OCI-LY7 (cell line): ENCODE results near the gene IPO7. TPM values are rescaled to one million over a fixed set of nuclear protein-coding genes. Genes with fewer than 3 reads are reported as not detected.

ENCODE experiments used
- Bru-seq: library from RNA; stranded (reverse); fragments of 400-500 nt; gene quantifications from one replicate; lab custom pipeline; 2021; lab: Mats Ljungman, UMichigan
- BruChase-seq, 2 experiments: library from RNA; stranded (reverse); fragments of 400-500 nt; gene quantifications; one replicate each; lab custom pipeline; 2021; lab: Mats Ljungman, UMichigan
- BruUV-seq: library from RNA; stranded (reverse); fragments of 400-500 nt; replicated peaks from 2 replicates; lab custom pipeline; 2021; lab: Mats Ljungman, UMichigan
- CTCF ChIA-PET: fragments of 300-600 bp; sonication (Branson Sonifier 250); formaldehyde crosslinking; loops from one replicate; lab custom pipeline; 2022; ENCODE audit warnings: antibody characterized with exemption; ENCODE audit not compliant: unreplicated experiment; lab: Charles Lee
- POLR2A ChIA-PET: fragments of 300-600 bp; sonication (Branson Sonifier 250); formaldehyde crosslinking; loops from one replicate; lab custom pipeline; 2022; ENCODE audit warnings: antibody characterized with exemption; lab: Charles Lee
- DNase-seq: peaks from one replicate; pipeline ENCODE4 v3.0.0-alpha.2; 2015; ENCODE audit warnings: low spot score
- H2AFZ ChIP-seq: fragments of 200-600 bp; sonication (generic), shearing (Covaris generic); 2 replicates; pipeline ENCODE4 v1.6.1; 2014; ENCODE audit warnings: mild to moderate bottlenecking, antibody characterized with exemption, low read length, moderate library complexity
- H3K27ac ChIP-seq: fragments of 200-600 bp; sonication (generic); 2 replicates; pipeline ENCODE4 v1.5.1; 2014; ENCODE audit warnings: mixed run types, low read depth, mild to moderate bottlenecking, moderate library complexity, low read length, inconsistent platforms; ENCODE audit not compliant: poor library complexity, severe bottlenecking
- H3K36me3 ChIP-seq: fragments of 200-600 bp; sonication (generic); 2 replicates; pipeline ENCODE4 v1.6.1; 2014; ENCODE audit warnings: mild to moderate bottlenecking, antibody characterized with exemption, low read length, moderate library complexity, mixed read lengths; ENCODE audit not compliant: insufficient read depth
- H3K4me1 ChIP-seq: fragments of 200-600 bp; sonication (generic); 2 replicates; pipeline ENCODE4 v1.5.1; 2014; ENCODE audit warnings: mild to moderate bottlenecking, low read length; ENCODE audit not compliant: insufficient read depth, poor library complexity, severe bottlenecking
- H3K4me2 ChIP-seq: fragments of 200-600 bp; sonication (generic); 2 replicates; pipeline ENCODE4 v1.6.1; 2014; ENCODE audit warnings: mild to moderate bottlenecking, low read length
- H3K4me3 ChIP-seq: fragments of 200-600 bp; sonication (generic); 2 replicates; pipeline ENCODE4 v1.5.1; 2014; ENCODE audit warnings: mild to moderate bottlenecking, low read depth, low read length; ENCODE audit not compliant: poor library complexity, severe bottlenecking
- H3K79me2 ChIP-seq: fragments of 200-600 bp; sonication (generic); 2 replicates; pipeline ENCODE4 v1.6.1; 2016; ENCODE audit warnings: low read depth, mild to moderate bottlenecking, low read length, moderate library complexity, mixed read lengths; ENCODE audit not compliant: insufficient read depth
- H3K9me2 ChIP-seq: fragments of 200-600 bp; sonication (generic); 2 replicates; pipeline ENCODE4 v1.6.1; 2016; ENCODE audit warnings: mild to moderate bottlenecking, low read length, mixed read lengths; ENCODE audit not compliant: insufficient read depth
- H3K9me3 ChIP-seq: fragments of 200-600 bp; sonication (generic); 2 replicates; pipeline ENCODE4 v1.6.1; 2014; ENCODE audit warnings: mild to moderate bottlenecking, mixed run types, low read length, mixed read lengths
- H4K20me1 ChIP-seq: fragments of 200-600 bp; sonication (generic); 2 replicates; pipeline ENCODE4 v1.6.1; 2014; ENCODE audit warnings: mild to moderate bottlenecking, antibody characterized with exemption, low read length, moderate library complexity, mixed read lengths; ENCODE audit not compliant: insufficient read depth
- CTCF ChIP-seq: fragments of 200-600 bp; sonication (generic); conservative IDR thresholded peaks from 2 replicates; pipeline ENCODE4 v1.5.1; 2014; ENCODE audit warnings: mild to moderate bottlenecking, antibody characterized with exemption, low read length, moderate library complexity, mixed read lengths
- EZH2phosphoT487 ChIP-seq: fragments of 200-600 bp; sonication (generic); IDR thresholded peaks from 2 replicates; pipeline ENCODE4 v1.6.1; 2018; ENCODE audit warnings: low read depth, borderline replicate concordance, mild to moderate bottlenecking, mixed run types, antibody characterized with exemption, low read length, moderate library complexity, mixed read lengths
- intact Hi-C: fragments of 100-400 bp; cut with micrococcal nuclease; formaldehyde crosslinking; loops from one replicate; pipeline ENCODE4 v1.10.0; 2022; ENCODE audit not compliant: unreplicated experiment
- long read RNA-seq: library from polyadenylated mRNA; stranded (forward); transcript quantifications from one replicate; pipeline ENCODE4 v2.0.0, GENCODE V29; 2022
- total RNA-seq, 2 experiments: library from RNA; depleted of rRNA in 1 of 2; stranded (reverse); fragments of >200 nt in 1 of 2; shearing (Covaris generic) in 1 of 2; gene quantifications; 2 replicates each; pipeline ENCODE4 v1.2.3, GENCODE V29; 2014 to 2022

Gene IPO7
- total RNA-seq (2014; rRNA removed; shearing (Covaris generic)) (88.3 and 120 TPM in 2 replicates), total RNA-seq (2022) (150 and 160 TPM in 2 replicates), Bru-seq, nascent RNA (percentile 94 among the genes with signal in this experiment), BruChase-seq, experiment 1, labeled RNA remaining after a 6-hour chase (percentile 96 among the genes with signal in this experiment), BruChase-seq, experiment 2, labeled RNA remaining after a 2-hour chase (percentile 97 among the genes with signal in this experiment)
- long read RNA-seq, full-length matches to known transcripts, result 3 of 45 reads
- long read RNA-seq, partial matches to known transcripts, result 6 of 45 reads
- long read RNA-seq, other reads (novel, unspliced or antisense), result 36 of 45 reads

GRCh38 chr11:9384535-9385326 lies at the start of gene IPO7:
Gene IPO7, plus strand, starts transcription at chr11:9384652. Its CDS starts 112 bp downstream, at chr11:9384764.
- H3K36me3 ChIP-seq, result peaks cover 44% of the 10 kb centered on the region
- H3K27ac ChIP-seq, result peak within 1 kb of the TSS; percentile 64
- ChIA-PET POLR2A (interaction anchor here (0.6 to 2.9 kb wide), 14 partner anchors 11 to 216 kb away, joined by 3 to 15 read pairs (median 4); partner anchors contain the start of gene WEE1), CTCF (interaction anchor here (0.5 to 1.5 kb wide), 5 partner anchors 12 to 926 kb away, joined by 3 read pairs; no protein-coding TSS in a partner anchor)
- peaks cover 24% of the 10 kb centered on the region for H4K20me1 ChIP-seq
- intact Hi-C loops, result loop anchor here (1.0 to 10.0 kb wide), 4 partner anchors 20 to 930 kb away; partner anchors contain the start of gene TMEM41B
- DNase-seq, result peak; percentile 94
- TF ChIP-seq EZH2phosphoT487 (no peak), CTCF (peak; percentile 49)
- peak within 1 kb of the TSS; percentile 97 for H3K4me3 ChIP-seq
- no TSS peak for BruUV-seq
- peaks cover 55% of the 10 kb centered on the region for H3K79me2 ChIP-seq
- H3K4me2 ChIP-seq, result peak within 1 kb of the TSS; percentile 82
- H3K9me2 ChIP-seq, result no peaks in the 10 kb centered on the region
- H2AFZ ChIP-seq, result peak within 1 kb of the TSS; percentile 88
- H3K4me1 ChIP-seq, result peaks cover 27% of the 10 kb centered on the region
- H3K9me3 ChIP-seq, result no peaks in the 10 kb centered on the region

- no peaks in the 10 kb centered on the region for H3K4me1 ChIP-seq
- H3K79me2 ChIP-seq, result no peaks in the 10 kb centered on the region
- no peaks in the 10 kb centered on the region for H3K36me3 ChIP-seq
- TF ChIP-seq EZH2phosphoT487 (no peak), CTCF (no peak)
- H2AFZ ChIP-seq, result no peak overlapping the region
- no peak for DNase-seq
- H3K4me2 ChIP-seq, result no peak overlapping the region
- CTCF ChIA-PET, result no interaction called here
- no TSS peak for BruUV-seq
- H3K27ac ChIP-seq, result no peak overlapping the region
- H3K4me3 ChIP-seq, result no peak overlapping the region
- H3K9me2 ChIP-seq, result no peaks in the 10 kb centered on the region
- no peaks in the 10 kb centered on the region for H3K9me3 ChIP-seq
- intact Hi-C loops, result no loop called here
- POLR2A ChIA-PET, result interaction anchor here (0.6 to 0.7 kb wide), 2 partner anchors 50 to 166 kb away, joined by 3 to 4 read pairs; no protein-coding TSS in a partner anchor
- H4K20me1 ChIP-seq, result no peaks in the 10 kb centered on the region
Measured at GRCh38 chr11:9341638-9342178, 42.7 kb upstream of the IPO7 start.
